Spleen (tissue), 7 donors: ENCODE measurements around the gene RELA.

ENCODE experiments used
- CTCF ChIP-seq, 11 experiments: fragments of 200-600 bp in 7 of 11; fragments of 450-650 bp in 4 of 11; sonication (generic) in 4 of 11; IDR thresholded peaks in 8 of 11; conservative IDR thresholded peaks in 3 of 11; 1 replicate in 7 of 11; 2 replicates in 4 of 11; pipeline versions ENCODE4 v1.4.0 to v1.8.0; 2016 to 2021; ENCODE audit warnings: antibody characterized with exemption in 11 of 11, inconsistent platforms in 4 of 11, mild to moderate bottlenecking in 1 of 11
- POLR2A ChIP-seq, 3 donors: fragments of 450-650 bp; IDR thresholded peaks; one replicate each; pipeline ENCODE4 v1.5.1; 2017; ENCODE audit warnings: antibody characterized with exemption in 3 of 3, mild to moderate bottlenecking in 1 of 3
- POLR2AphosphoS5 ChIP-seq, 3 donors: sonication (generic); formaldehyde crosslinking; IDR thresholded peaks; one replicate each; pipeline ENCODE4 v1.5.1; 2017; ENCODE audit warnings: antibody characterized with exemption in 3 of 3
- donor health status: DM: no; HTN: no; CAD: no; lungs with moderate emphysema.
- donor health status: DM: no; HTN: no; CAD: no.
- donor health status: DM: no; HTN: no; CAD: no.

GRCh38 chr11:65634905-65635731 is 27.6 kb downstream of the RELA start:
- TF ChIP-seq CTCF (IDR thresholded peaks at IDR 0.05 in 8 of 11, conservative IDR thresholded peaks at IDR 0.05 in 3 of 11) (no peak), POLR2A (IDR thresholded peaks at IDR 0.05) (no peak), POLR2AphosphoS5 (IDR thresholded peaks at IDR 0.05) (peak in 1 of 3 donors; percentile 48)
